ENCODE measurements around the gene SLU7.

Gene SLU7

GRCh38 chr5:160436017-160436416, 17.1 kb upstream of the SLU7 start:
- no peaks in the 10 kb centered on the region for H3K27me3 ChIP-seq (replicated peaks; ENCODE audit: control insufficient read depth, insufficient read depth, low read length)
- no peak overlapping the region for H3K9ac ChIP-seq (ENCODE audit: low read length)
- no peaks in the 10 kb centered on the region for H3K36me3 ChIP-seq (ENCODE audit: control insufficient read depth, insufficient read depth, low read length, severe bottlenecking)
- H3K4me3 ChIP-seq (ENCODE audit: low read length), result no peak overlapping the region
- no peak for DNase-seq (ENCODE audit: low read depth)
- H3K4me1 ChIP-seq (ENCODE audit: control insufficient read depth, insufficient read depth, low read length), result peaks cover 6% of the 10 kb centered on the region
- H3K9me3 ChIP-seq (ENCODE audit: control insufficient read depth, low read length), result no peaks in the 10 kb centered on the region

- H3K9ac ChIP-seq (ENCODE audit: low read length), result no peak overlapping the region
- no peaks in the 10 kb centered on the region for H3K36me3 ChIP-seq (ENCODE audit: control insufficient read depth, insufficient read depth, low read length, severe bottlenecking)
- H3K9me3 ChIP-seq (ENCODE audit: control insufficient read depth, low read length), result no peaks in the 10 kb centered on the region
- H3K27me3 ChIP-seq (replicated peaks; ENCODE audit: control insufficient read depth, insufficient read depth, low read length), result no peaks in the 10 kb centered on the region
- H3K4me3 ChIP-seq (ENCODE audit: low read length), result no peak overlapping the region
- H3K4me1 ChIP-seq (ENCODE audit: control insufficient read depth, insufficient read depth, low read length), result peaks cover 6% of the 10 kb centered on the region
- DNase-seq (ENCODE audit: low read depth), result no peak
Observed at GRCh38 chr5:160435532-160435931, 16.7 kb upstream of the SLU7 start.

GRCh38 chr5:160434022-160434531, 15.2 kb upstream of the SLU7 start:
- Histone ChIP-seq H3K9me3 (ENCODE audit: control insufficient read depth, low read length) (no peaks in the 10 kb centered on the region), H3K4me3 (ENCODE audit: low read length) (no peak overlapping the region), H3K27me3 (replicated peaks; ENCODE audit: control insufficient read depth, insufficient read depth, low read length) (no peaks in the 10 kb centered on the region), H3K36me3 (ENCODE audit: control insufficient read depth, insufficient read depth, low read length, severe bottlenecking) (no peaks in the 10 kb centered on the region), H3K9ac (ENCODE audit: low read length) (no peak overlapping the region), H3K4me1 (ENCODE audit: control insufficient read depth, insufficient read depth, low read length) (peaks cover 6% of the 10 kb centered on the region)
- DNase-seq (ENCODE audit: low read depth), result no peak

GRCh38 chr5:160432787-160433186, 13.9 kb upstream of the SLU7 start:
- H3K4me1 ChIP-seq (ENCODE audit: control insufficient read depth, insufficient read depth, low read length), result no peaks in the 10 kb centered on the region
- H3K27me3 ChIP-seq (replicated peaks; ENCODE audit: control insufficient read depth, insufficient read depth, low read length), result no peaks in the 10 kb centered on the region
- no peaks in the 10 kb centered on the region for H3K9me3 ChIP-seq (ENCODE audit: control insufficient read depth, low read length)
- no peak overlapping the region for H3K9ac ChIP-seq (ENCODE audit: low read length)
- no peak for DNase-seq (ENCODE audit: low read depth)
- H3K4me3 ChIP-seq (ENCODE audit: low read length), result no peak overlapping the region
- no peaks in the 10 kb centered on the region for H3K36me3 ChIP-seq (ENCODE audit: control insufficient read depth, insufficient read depth, low read length, severe bottlenecking)

GRCh38 chr5:160432196-160432595, 13.3 kb upstream of the SLU7 start:
- Histone ChIP-seq H3K9ac (ENCODE audit: low read length) (no peak overlapping the region), H3K4me3 (ENCODE audit: low read length) (no peak overlapping the region), H3K9me3 (ENCODE audit: control insufficient read depth, low read length) (no peaks in the 10 kb centered on the region), H3K4me1 (ENCODE audit: control insufficient read depth, insufficient read depth, low read length) (no peaks in the 10 kb centered on the region), H3K36me3 (ENCODE audit: control insufficient read depth, insufficient read depth, low read length, severe bottlenecking) (no peaks in the 10 kb centered on the region), H3K27me3 (replicated peaks; ENCODE audit: control insufficient read depth, insufficient read depth, low read length) (no peaks in the 10 kb centered on the region)
- no peak for DNase-seq (ENCODE audit: low read depth)

GRCh38 chr5:160427607-160428006, 8.7 kb upstream of the SLU7 start:
- Histone ChIP-seq H3K36me3 (ENCODE audit: control insufficient read depth, insufficient read depth, low read length, severe bottlenecking) (no peaks in the 10 kb centered on the region), H3K27me3 (replicated peaks; ENCODE audit: control insufficient read depth, insufficient read depth, low read length) (no peaks in the 10 kb centered on the region), H3K9me3 (ENCODE audit: control insufficient read depth, low read length) (no peaks in the 10 kb centered on the region), H3K4me3 (ENCODE audit: low read length) (no peak overlapping the region), H3K4me1 (ENCODE audit: control insufficient read depth, insufficient read depth, low read length) (no peaks in the 10 kb centered on the region), H3K9ac (ENCODE audit: low read length) (no peak overlapping the region)
- no peak for DNase-seq (ENCODE audit: low read depth)

GRCh38 chr5:160423099-160423498, 4.2 kb upstream of the SLU7 start:
- no peaks in the 10 kb centered on the region for H3K36me3 ChIP-seq (ENCODE audit: control insufficient read depth, insufficient read depth, low read length, severe bottlenecking)
- H3K9ac ChIP-seq (ENCODE audit: low read length), result no peak overlapping the region
- no peaks in the 10 kb centered on the region for H3K27me3 ChIP-seq (replicated peaks; ENCODE audit: control insufficient read depth, insufficient read depth, low read length)
- H3K9me3 ChIP-seq (ENCODE audit: control insufficient read depth, low read length), result no peaks in the 10 kb centered on the region
- DNase-seq (ENCODE audit: low read depth), result no peak
- peaks cover 19% of the 10 kb centered on the region for H3K4me1 ChIP-seq (ENCODE audit: control insufficient read depth, insufficient read depth, low read length)
- no peak overlapping the region for H3K4me3 ChIP-seq (ENCODE audit: low read length)

- no peaks in the 10 kb centered on the region for H3K36me3 ChIP-seq (ENCODE audit: control insufficient read depth, insufficient read depth, low read length, severe bottlenecking)
- no peaks in the 10 kb centered on the region for H3K9me3 ChIP-seq (ENCODE audit: control insufficient read depth, low read length)
- no peaks in the 10 kb centered on the region for H3K27me3 ChIP-seq (replicated peaks; ENCODE audit: control insufficient read depth, insufficient read depth, low read length)
- H3K4me1 ChIP-seq (ENCODE audit: control insufficient read depth, insufficient read depth, low read length), result peaks cover 27% of the 10 kb centered on the region
- peak within 1 kb of the TSS; percentile 84 for H3K4me3 ChIP-seq (ENCODE audit: low read length)
- H3K9ac ChIP-seq (ENCODE audit: low read length), result peak within 1 kb of the TSS; percentile 79
- DNase-seq (ENCODE audit: low read depth), result peak; percentile 99
Observed at GRCh38 chr5:160421625-160422258, 2.9 kb upstream of the SLU7 start, which contains the start of gene PTTG1. Gene PTTG1, plus strand, starts transcription at chr5:160421855. Its CDS starts 458 bp downstream, at chr5:160422313.

GRCh38 chr5:160420331-160420610, 1.4 kb upstream of the SLU7 start:
- Histone ChIP-seq H3K4me1 (ENCODE audit: control insufficient read depth, insufficient read depth, low read length) (peaks cover 27% of the 10 kb centered on the region), H3K9ac (ENCODE audit: low read length) (peak overlapping the region; percentile 93), H3K4me3 (ENCODE audit: low read length) (no peak overlapping the region), H3K36me3 (ENCODE audit: control insufficient read depth, insufficient read depth, low read length, severe bottlenecking) (no peaks in the 10 kb centered on the region), H3K9me3 (ENCODE audit: control insufficient read depth, low read length) (no peaks in the 10 kb centered on the region), H3K27me3 (replicated peaks; ENCODE audit: control insufficient read depth, insufficient read depth, low read length) (no peaks in the 10 kb centered on the region)
- DNase-seq (ENCODE audit: low read depth), result no peak

- H3K36me3 ChIP-seq (ENCODE audit: control insufficient read depth, insufficient read depth, low read length, severe bottlenecking), result peaks cover 4% of the 10 kb centered on the region
- H3K27me3 ChIP-seq (replicated peaks; ENCODE audit: control insufficient read depth, insufficient read depth, low read length), result no peaks in the 10 kb centered on the region
- no peak for DNase-seq (ENCODE audit: low read depth)
- peak overlapping the region; percentile 93 for H3K4me3 ChIP-seq (ENCODE audit: low read length)
- H3K9ac ChIP-seq (ENCODE audit: low read length), result peak overlapping the region; percentile 93
- H3K4me1 ChIP-seq (ENCODE audit: control insufficient read depth, insufficient read depth, low read length), result peaks cover 27% of the 10 kb centered on the region
- no peaks in the 10 kb centered on the region for H3K9me3 ChIP-seq (ENCODE audit: control insufficient read depth, low read length)
Observed at GRCh38 chr5:160419458-160420330, 813 bp upstream of the SLU7 start.

- Histone ChIP-seq H3K36me3 (ENCODE audit: control insufficient read depth, insufficient read depth, low read length, severe bottlenecking) (peaks cover 36% of the 10 kb centered on the region), H3K4me1 (ENCODE audit: control insufficient read depth, insufficient read depth, low read length) (peaks cover 12% of the 10 kb centered on the region), H3K4me3 (ENCODE audit: low read length) (peak within 1 kb of the TSS; percentile 87), H3K9ac (ENCODE audit: low read length) (peak within 1 kb of the TSS; percentile 90), H3K9me3 (ENCODE audit: control insufficient read depth, low read length) (no peaks in the 10 kb centered on the region), H3K27me3 (replicated peaks; ENCODE audit: control insufficient read depth, insufficient read depth, low read length) (no peaks in the 10 kb centered on the region)
- DNase-seq (ENCODE audit: low read depth), result peak; percentile 97
Observed at GRCh38 chr5:160399402-160400353, 19.2 kb downstream of the SLU7 start, which contains the start of gene FAM200C. Gene FAM200C, minus strand, starts transcription at chr5:160400054. Its CDS starts 4,564 bp downstream, at chr5:160395490.
